ENCODE measurements around the gene CYBA. TPM values are rescaled to one million over a fixed set of nuclear protein-coding genes. Genes with fewer than 3 reads are reported as not detected.

Gene CYBA
- total RNA-seq, 1 donor from 2014 or later = 140 TPM

DNA sequence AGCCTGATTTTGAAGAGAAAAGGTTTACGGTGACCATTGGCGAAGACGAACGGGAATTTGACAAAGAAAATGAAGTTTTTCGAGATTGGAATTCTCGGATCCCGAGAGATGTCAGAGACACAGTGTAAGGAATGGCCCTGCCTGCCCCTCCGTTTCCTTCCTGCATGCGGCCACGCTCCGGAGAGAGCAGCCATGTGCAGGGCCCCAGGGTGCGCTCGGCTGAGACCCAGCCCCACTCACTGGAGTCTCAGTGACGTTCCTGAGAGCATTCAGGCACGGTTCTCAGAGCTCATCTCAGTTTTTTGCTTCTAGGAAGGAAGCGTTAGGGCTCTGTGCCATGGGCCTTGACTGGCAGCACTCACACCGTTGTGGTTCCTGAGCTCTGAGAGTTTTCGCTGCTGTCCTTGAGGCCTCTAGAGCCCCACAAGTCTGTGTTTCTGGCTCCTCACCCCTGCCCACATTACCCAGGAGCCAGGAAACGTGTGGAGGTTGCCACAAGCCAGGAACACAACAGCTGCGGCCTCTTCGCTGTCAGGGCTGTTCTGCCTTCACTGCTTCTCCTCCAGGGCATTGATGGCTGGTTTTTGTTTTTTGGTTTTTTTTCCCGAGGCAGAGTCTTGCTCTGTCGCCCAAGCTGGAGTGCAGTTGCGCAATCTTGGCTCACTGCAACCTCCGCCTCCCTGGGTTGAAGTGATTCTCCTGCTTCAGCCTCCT lies 50.9 kb downstream of the CYBA start:
- TF ChIP-seq, protein P1, sequence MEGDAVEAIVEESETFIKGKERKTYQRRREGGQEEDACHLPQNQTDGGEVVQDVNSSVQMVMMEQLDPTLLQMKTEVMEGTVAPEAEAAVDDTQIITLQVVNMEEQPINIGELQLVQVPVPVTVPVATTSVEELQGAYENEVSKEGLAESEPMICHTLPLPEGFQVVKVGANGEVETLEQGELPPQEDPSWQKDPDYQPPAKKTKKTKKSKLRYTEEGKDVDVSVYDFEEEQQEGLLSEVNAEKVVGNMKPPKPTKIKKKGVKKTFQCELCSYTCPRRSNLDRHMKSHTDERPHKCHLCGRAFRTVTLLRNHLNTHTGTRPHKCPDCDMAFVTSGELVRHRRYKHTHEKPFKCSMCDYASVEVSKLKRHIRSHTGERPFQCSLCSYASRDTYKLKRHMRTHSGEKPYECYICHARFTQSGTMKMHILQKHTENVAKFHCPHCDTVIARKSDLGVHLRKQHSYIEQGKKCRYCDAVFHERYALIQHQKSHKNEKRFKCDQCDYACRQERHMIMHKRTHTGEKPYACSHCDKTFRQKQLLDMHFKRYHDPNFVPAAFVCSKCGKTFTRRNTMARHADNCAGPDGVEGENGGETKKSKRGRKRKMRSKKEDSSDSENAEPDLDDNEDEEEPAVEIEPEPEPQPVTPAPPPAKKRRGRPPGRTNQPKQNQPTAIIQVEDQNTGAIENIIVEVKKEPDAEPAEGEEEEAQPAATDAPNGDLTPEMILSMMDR (IDR thresholded peaks at IDR 0.05; ENCODE audit: unreplicated experiment) = no peak
- peaks cover 17% of the 10 kb centered on the region for H3K36me3 Mint-ChIP-seq (ENCODE audit: low read depth, unreplicated experiment)
- no peak overlapping the region for H3K27ac Mint-ChIP-seq (ENCODE audit: unreplicated experiment)

DNA sequence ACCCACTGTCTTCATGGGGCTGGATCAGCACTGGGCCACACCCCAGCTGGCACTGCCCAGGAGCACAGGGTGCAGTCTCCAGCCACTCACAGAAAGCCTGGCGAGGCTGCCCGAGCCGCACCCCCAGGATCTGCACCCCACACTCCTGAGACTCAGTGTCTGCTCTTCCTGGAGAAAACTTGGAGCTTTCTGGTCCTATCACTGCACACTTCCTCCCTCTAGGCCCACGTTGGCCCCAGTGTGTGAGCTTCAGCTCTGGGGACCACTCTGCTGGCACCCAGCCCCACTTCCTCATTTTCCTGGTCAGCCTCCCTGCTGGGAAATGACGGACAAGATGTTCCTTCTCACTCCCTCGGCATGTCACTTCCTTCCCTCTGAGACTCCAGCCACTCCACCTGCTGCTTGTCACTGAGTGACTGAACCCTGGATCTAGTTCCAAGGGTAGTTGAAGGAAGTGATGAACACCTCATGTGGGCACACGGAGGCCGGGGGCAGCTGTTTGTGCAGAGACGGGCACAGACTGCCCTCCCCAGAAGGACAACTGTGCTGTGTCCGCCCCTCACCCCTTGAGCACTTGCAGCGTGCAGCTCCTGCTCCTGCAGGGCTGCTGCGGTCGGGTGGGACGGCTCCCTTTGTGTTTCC lies 51.6 kb downstream of the CYBA start:
- no peak for DNase-seq (ENCODE audit: low spot score)
- TF ChIP-seq, protein P1 (IDR thresholded peaks at IDR 0.05; ENCODE audit: unreplicated experiment) = no peak
- no peaks in the 10 kb centered on the region for H3K9me3 Mint-ChIP-seq (ENCODE audit: unreplicated experiment)
- peaks cover 17% of the 10 kb centered on the region for H3K36me3 Mint-ChIP-seq (ENCODE audit: low read depth, unreplicated experiment)
- peak overlapping the region; percentile 19 for H3K4me3 Mint-ChIP-seq (ENCODE audit: unreplicated experiment)
- H3K27me3 Mint-ChIP-seq (ENCODE audit: unreplicated experiment) = no peaks in the 10 kb centered on the region
- peaks cover 6% of the 10 kb centered on the region for H3K4me1 Mint-ChIP-seq (ENCODE audit: unreplicated experiment)
- H3K27ac Mint-ChIP-seq (ENCODE audit: unreplicated experiment) = peak overlapping the region; percentile 58

More for the DNA sequence above, 50.9 kb downstream of the CYBA start:
- Mint-ChIP-seq H3K4me3 (ENCODE audit: unreplicated experiment) (peak overlapping the region; percentile 19), H3K27me3 (ENCODE audit: unreplicated experiment) (no peaks in the 10 kb centered on the region), H3K9me3 (ENCODE audit: unreplicated experiment) (no peaks in the 10 kb centered on the region), H3K4me1 (ENCODE audit: unreplicated experiment) (peaks cover 3% of the 10 kb centered on the region)
- DNase-seq (ENCODE audit: low spot score) = no peak

DNA sequence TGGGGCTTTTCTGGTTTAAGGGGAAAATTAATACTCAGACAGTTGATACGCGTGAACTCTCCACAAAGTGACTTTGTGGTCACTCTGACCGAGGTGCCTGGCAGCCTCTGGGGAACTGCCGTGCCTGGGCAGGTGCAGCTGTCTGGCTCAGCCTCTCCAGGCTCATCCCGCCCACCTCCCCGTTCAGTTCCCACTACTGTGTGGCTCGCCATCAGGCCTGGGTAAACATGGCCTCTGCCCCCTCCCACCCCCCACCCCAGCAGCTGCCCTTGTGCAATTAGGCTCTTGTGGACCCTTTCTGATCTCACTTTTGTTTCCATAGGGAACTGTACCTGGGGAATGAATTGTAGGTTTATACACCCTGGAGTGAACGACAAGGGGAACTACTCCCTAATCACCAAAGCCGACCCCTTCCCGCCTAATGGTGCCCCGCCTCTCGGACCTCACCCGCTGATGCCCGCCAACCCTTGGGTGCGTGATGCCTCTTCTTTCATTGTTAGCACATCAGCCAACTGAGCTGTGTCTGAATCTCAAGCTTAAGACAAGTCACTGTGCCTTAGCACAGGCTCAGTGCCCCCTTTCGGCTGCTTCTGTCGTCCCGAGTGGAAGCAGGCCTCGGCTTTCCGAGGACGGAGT lies 52.9 kb downstream of the CYBA start:
- H3K9me3 Mint-ChIP-seq (ENCODE audit: unreplicated experiment) = no peaks in the 10 kb centered on the region
- H3K27ac Mint-ChIP-seq (ENCODE audit: unreplicated experiment) = no peak overlapping the region
- H3K27me3 Mint-ChIP-seq (ENCODE audit: unreplicated experiment) = no peaks in the 10 kb centered on the region
- peaks cover 13% of the 10 kb centered on the region for H3K4me1 Mint-ChIP-seq (ENCODE audit: unreplicated experiment)
- peaks cover 20% of the 10 kb centered on the region for H3K36me3 Mint-ChIP-seq (ENCODE audit: low read depth, unreplicated experiment)
- H3K4me3 Mint-ChIP-seq (ENCODE audit: unreplicated experiment) = no peak overlapping the region
- DNase-seq (ENCODE audit: low spot score) = no peak
- TF ChIP-seq, protein P1 (IDR thresholded peaks at IDR 0.05; ENCODE audit: unreplicated experiment) = no peak

DNA sequence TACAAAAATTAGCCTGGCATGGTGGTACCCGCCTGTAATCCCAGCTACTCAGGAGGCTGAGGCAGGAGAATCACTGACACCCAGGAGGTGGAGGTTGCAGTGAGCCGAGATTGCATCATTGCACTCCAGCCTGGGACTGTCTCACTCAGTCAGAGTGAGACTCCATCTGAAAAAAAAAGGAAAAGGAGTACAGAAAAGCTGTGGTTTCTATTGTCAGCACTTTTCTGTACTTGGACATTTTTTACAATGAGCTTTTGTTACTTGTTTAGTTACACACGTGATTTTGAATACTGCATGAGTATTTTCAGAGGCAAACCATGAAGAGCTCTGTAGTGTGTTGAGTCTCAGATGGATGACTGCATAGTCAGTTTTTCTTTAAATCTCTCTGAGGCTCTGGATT lies 54.4 kb downstream of the CYBA start:
- TF ChIP-seq, protein P1 (IDR thresholded peaks at IDR 0.05; ENCODE audit: unreplicated experiment) = no peak
- Mint-ChIP-seq H3K9me3 (ENCODE audit: unreplicated experiment) (no peaks in the 10 kb centered on the region), H3K27ac (ENCODE audit: unreplicated experiment) (no peak overlapping the region), H3K36me3 (ENCODE audit: low read depth, unreplicated experiment) (peaks cover 25% of the 10 kb centered on the region), H3K27me3 (ENCODE audit: unreplicated experiment) (no peaks in the 10 kb centered on the region), H3K4me1 (ENCODE audit: unreplicated experiment) (peaks cover 13% of the 10 kb centered on the region), H3K4me3 (ENCODE audit: unreplicated experiment) (no peak overlapping the region)
- DNase-seq (ENCODE audit: low spot score) = no peak

DNA sequence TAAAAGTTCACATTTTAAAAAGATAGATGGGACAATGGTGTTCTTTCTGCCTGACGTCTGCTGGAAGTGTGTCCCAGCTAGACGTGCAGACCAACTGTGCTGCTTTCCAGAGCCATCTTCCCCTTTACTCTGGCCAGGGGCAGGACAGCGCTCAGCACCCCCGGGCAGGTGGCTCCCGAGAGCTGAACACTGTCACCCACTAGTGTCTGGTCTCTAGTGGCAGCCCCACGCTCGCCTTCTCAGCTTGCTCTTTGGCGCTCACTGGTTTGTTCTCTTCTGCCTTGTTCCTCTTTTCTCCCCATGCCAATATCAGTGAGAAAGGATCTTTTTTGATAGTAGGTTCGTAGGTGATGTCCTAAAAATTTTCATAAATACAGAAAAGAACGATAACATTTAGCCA lies 54.9 kb downstream of the CYBA start:
- TF ChIP-seq, protein P1 (IDR thresholded peaks at IDR 0.05; ENCODE audit: unreplicated experiment) = no peak
- Mint-ChIP-seq H3K36me3 (ENCODE audit: low read depth, unreplicated experiment) (peaks cover 25% of the 10 kb centered on the region), H3K27ac (ENCODE audit: unreplicated experiment) (no peak overlapping the region), H3K27me3 (ENCODE audit: unreplicated experiment) (no peaks in the 10 kb centered on the region), H3K9me3 (ENCODE audit: unreplicated experiment) (no peaks in the 10 kb centered on the region), H3K4me3 (ENCODE audit: unreplicated experiment) (no peak overlapping the region), H3K4me1 (ENCODE audit: unreplicated experiment) (peaks cover 13% of the 10 kb centered on the region)
- DNase-seq (ENCODE audit: low spot score) = no peak

Data from endothelial cell (in vitro differentiated cells).